Inferior parietal cortex (tissue), 1 donor: ENCODE results near the gene TRIP13.
"Not testable (repeated sequence)": the region's sequence is repeated elsewhere in the genome, so short reads cannot be mapped to it uniquely, and the experiment has no call there.

Experiments
- DNase-seq: peaks from one replicate; pipeline ENCODE4 v3.0.0-alpha.2; 2016; ENCODE audit errors: extremely low spot score

TRIP13 gene

DNA sequence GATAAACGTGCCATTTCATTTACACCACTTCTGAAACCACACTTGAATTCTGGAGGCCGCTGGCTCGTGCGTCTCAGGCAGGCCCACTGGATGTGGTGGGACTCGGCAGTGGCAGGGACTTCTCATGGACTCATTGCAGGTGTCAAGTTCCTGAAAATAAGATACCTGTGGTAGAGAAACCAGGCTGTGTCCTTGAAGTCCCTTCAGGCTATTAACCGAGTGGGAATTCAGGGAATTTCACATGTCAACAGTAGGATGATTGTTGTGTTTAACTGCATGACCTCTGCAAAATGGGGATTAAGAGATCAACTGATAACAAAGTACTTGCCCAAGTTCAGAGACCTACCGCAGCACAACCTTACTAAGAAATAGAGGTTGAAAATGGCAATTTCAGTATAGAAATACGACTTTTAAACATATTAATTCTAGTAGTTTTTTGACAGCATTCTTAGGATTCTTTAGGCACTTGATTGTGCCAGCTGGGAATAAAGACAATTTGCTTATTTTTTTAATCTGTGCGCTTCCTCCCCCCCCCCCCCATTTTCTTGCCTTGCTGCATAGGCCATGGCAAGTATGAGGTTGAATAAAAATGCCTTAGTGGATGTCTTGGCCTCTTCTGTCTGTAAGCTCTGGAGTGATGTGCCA, 26.8 kb downstream of the TRIP13 start:
- DNase-seq = no peak

DNA sequence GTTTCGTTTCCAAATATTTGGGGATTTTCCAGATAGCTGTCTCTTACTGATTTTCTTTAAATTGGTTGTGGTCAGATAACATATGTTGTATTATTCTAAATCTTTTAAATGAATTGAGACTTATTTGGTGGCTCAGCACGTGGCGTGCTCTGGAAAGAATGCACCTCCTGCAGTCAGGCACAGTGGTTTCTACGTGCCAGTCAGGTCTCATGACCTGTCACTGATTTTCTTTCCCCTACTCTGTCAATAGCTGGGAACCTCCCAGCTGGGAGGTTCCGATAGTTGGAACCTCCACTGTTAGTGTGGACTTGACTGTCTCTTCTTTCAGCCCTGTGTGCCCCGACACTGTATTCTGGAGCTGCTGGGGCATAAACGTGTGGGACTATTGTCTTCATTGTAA, 27.6 kb downstream of the TRIP13 start:
- DNase-seq = no peak

DNA sequence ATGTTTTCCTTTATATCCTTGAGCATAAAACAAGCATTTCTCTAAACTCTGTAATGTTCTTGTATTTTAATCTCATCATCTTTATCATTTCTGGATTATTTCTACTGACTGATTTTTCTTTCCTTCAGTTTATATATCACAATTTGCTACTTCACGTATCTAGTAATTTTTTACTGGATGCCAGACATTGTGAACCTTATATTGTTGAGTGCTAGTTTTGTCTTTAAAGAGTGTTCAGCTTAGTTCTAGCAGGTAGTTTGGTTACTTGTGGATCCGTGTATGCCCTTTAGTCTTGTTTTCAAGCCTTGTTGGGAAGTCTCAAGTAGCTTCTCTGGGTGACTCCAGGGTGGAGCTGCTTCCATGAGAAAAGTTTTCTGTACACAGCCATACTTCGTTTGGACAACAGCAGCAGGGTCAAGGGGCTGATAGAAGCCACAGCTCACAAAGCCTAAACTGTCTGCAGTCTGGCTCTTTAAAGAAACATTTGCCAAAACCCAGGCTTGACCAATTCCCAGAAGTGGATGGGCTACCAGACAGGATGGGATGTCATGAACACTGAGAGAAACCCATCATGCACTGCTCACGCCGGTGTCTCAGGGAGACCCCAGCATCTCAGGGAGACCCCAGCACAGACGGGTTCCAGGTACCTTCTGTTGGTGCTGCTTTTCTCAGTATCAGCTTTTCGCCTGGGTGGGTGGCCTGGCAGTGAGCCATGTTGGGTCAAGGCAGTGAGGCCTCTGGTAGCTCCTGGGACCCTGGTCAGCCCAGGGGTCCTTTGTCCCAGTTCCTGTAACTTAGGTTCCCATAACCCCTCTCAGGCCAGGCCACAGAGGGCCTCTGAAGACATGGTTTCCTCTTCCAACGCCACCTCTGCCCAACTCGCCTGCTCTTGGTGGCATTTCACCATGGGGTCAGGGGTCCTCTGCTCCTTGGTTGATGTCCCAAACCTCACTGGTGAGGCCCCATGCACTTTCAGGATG, 29.1 kb downstream of the TRIP13 start:
- no peak for DNase-seq

DNA sequence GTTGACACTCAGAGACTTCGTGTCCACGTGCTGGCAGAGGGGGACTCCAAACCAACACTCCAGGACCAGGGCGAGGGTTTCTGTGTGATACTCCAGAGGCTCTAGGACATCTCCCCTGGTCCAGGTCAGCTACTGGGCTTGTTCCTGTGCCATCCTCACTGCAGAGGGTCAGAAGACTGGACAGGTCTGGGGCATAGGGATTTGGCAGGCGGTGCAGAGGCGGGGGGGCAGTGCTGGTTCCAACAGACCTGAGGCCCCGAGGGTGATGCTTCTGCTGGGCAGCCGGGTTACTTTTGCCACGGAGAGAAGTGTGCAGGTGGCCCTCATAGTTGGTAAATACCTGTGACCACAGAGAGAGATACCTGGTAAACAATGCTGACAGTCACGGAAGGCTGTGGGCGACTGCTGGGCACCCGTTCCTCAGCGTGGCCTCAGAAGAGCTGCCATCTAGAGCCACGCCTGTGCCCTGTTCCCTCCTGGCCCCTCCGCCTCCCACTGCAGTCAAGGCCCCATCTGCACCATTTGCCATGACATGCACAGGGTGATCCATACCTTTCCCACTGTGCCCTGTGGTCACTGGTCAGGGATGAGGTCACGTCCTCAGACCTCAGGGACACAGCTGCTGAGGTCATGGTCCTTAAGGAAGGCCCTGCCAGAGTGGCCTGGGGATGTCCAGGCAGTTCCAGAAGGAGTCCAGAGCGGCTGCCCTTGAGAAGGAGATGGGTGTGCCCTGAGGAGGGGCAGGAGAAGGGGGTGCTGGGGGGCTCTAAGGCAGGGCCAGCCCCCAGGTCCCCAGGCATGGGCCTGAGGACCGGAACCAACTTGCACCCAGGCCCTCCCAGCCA, 30.0 kb downstream of the TRIP13 start:
- DNase-seq = no peak

DNA sequence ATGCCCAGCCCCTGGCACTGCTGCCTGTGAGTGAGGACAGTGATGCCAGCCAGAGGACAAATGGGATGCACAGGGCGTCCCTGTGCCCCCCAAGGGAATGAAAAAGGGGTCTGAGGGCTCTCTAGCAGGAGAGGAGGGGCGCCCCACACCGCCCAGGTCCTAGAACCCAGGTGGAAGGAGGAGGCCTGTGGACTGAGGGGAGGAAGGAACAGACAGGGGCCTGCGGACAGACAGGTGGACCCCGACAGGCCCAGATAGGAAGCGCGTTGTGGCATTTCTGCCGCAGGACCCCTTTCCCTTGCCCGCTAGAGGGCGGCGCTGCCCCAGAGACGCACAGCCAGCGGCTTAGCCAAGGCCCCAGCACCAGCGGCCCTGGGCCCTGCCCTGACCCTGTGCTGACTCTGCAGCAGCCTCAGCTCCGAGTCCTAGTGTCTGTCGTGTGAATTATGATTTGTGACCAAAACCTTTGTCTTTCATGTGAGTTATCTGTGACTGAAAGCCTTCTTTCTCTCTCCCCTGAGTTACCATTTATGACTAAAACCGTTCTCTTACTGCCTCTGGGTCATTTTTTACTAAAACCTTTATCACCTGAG, 30.7 kb downstream of the TRIP13 start:
- peak; percentile 55 for DNase-seq

DNA sequence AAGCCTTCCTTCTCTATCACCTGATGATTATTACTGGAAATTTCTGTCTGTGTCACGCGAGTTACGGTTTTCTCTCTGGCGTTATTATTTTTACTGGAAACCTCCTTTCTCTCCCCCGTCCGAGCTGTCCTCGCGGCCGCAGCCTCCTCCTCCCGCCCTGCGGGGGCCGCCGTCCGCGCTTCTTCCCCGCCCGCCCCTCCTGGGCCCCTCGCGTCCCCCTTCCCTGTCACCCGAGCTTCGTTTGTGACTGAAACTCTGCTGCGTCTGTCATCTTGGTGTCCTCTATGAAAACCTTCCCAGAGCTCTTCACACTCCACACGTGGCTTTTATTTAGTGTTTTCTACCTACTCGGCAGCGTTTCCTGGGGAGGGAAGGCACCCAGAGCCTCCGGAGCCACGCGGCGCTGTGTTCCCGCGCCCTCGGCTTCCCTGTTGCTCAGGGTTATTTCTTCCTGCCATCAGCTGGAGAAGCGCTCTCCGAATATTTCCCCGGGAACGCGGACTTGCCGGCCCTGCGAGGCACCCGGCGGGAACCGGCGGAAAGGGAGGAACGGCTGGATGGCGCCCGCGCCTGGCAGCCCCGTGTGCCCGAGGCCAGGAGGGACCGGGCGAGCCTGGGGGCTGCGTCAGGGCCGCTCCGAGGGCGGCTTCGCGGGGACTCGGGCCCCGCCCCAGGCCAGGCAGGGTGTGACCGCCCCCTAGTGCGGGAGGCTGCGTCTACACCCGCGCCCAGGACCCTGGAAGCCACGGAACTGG, 33.9 kb downstream of the TRIP13 start:
- DNase-seq = no peak

DNA sequence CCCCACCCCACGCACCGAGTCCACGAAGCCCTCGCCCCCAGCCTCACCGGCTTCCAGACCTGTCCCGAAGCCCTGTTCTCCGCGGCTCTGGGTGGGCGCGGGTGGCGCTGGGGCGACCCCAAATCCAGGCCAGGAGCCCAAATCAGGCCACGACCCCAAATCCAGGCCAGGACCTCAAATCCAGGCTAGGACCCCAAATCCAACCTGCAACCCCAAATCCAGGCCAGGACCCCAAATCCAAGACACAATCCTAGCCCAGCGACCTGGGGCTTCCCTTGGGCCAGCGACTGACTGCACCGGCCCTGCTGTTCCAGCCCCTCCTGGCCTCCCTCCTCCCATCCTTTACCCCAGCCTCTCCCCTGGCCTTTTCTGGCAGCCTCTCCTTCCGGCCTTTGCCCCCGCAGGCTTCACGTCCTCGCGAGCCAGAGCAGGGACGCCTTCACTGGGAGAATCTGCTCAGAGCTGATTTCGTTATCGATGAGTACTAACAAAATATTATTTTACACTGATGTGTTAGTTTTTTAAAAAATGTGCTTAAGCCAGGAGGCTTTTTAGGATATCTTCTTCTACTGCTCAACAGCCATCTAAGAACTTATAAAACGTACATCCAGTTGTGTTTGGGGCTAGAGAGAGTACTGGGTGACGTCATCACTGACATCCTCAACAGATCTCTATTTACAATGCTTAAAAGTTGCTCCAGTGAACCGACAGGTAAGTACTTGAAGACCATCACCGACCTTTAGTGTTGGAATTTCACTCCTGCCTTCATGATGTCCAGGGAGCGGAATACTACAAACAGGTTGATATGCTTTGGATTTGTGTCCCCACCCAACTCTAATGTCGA, 34.7 kb downstream of the TRIP13 start:
- DNase-seq = no peak

DNA sequence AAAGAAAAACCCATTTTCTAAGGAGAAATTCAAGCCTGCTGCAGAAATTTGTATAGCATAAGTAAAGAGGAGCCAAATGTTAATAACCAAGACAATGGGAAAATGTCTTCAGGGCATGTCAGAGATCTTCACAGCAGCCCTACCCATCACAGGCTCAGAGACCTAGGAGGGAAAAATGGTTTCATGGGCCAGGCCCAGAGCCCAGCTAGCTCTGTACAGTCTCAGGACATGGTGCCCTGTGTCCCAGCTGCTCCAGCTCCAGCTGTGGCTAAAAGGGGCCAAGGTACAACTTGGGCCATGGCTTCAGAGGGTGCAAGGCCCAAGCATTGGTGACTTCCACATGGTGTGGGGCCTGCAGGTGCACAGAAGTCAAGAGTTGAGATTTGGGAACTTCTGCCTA, 36.5 kb downstream of the TRIP13 start:
- DNase-seq = not testable (repeated sequence)

DNA sequence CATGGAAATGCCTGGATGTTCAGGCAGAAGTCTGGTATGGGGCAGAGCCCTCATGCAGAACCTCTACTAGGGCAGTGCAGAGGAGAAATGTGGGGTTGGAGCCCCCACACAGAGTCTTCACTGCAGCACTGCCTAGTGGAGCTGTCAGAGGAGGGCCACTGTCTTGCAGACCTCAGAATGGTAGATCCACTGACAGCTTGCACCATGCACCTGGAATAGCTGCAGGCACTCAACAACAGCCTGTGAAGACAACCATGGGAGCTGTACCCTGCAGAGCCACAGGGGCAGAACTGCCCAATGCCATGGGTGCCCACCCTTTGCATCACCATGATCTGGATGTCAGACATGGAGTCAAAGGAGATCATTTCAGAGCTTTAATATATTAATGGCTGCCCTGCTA, 36.9 kb downstream of the TRIP13 start:
- DNase-seq = no peak

DNA sequence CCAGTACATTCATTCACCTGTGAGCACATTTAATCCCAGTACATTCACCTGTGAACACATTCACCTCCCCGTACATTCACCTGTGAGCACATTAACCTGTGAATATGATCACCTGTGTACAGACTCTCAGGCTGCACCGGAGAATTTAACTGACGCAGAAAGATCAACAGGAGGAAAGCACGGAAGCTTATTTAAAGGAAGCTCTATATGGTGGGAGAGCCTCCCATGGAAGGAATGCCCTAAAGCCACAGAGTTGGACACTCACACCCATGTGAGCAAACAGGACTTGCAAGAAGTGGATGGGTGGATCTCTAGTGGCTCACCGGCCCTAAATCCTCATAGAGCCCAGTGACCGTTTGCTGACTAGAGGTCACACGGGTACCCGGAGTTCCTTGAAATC, 38.2 kb downstream of the TRIP13 start:
- no peak for DNase-seq

DNA sequence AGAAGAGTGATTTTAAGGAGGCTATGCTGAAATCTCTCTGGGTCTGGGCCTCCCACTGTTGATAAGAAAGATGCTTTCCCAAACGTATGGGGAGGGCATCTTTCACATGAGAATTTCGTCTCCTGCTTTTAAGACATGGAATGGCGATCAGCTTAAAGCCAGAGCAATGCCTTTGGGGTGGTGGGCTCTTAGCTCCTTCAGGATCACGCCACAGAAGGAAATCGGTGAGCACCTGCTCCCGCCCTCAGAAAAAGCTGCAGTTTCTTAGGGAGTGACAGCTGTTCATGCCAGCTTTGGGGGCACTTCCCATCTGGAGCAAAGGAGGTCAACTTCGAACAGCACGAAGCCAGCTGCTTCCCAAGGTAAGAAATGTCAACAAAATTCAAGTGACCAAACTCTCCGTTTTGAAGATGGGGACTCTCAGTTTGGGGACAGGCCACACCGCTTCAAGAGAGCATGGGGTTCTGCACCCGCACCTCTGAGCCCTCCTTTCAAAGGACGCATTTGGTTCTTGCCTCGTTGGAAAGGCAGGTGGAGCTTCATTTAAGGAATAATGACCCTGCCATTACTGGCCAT, 39.0 kb downstream of the TRIP13 start:
- no peak for DNase-seq

DNA sequence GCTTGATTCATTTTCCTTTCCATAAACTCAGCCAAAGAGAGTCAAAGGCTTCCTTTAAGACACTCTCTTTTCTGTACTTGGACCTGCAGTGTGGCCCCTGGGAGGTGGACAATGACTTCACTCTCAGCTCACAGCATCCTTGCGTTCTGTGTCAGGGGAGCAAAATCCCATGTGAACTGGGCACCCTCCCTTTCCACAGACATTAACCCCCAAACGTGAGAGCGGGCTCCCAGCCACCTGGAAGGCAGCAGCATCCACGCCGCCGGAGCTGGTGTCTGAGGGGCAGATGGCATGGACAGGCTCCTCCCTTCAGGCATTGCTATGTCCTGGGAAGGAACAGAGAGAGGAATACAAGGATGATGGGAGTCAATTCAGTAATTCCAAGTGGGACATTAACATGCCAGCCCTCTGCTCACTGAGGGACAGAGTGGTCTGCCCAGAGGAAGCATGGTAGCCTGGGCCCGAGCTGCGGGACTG, 39.5 kb downstream of the TRIP13 start:
- no peak for DNase-seq

DNA sequence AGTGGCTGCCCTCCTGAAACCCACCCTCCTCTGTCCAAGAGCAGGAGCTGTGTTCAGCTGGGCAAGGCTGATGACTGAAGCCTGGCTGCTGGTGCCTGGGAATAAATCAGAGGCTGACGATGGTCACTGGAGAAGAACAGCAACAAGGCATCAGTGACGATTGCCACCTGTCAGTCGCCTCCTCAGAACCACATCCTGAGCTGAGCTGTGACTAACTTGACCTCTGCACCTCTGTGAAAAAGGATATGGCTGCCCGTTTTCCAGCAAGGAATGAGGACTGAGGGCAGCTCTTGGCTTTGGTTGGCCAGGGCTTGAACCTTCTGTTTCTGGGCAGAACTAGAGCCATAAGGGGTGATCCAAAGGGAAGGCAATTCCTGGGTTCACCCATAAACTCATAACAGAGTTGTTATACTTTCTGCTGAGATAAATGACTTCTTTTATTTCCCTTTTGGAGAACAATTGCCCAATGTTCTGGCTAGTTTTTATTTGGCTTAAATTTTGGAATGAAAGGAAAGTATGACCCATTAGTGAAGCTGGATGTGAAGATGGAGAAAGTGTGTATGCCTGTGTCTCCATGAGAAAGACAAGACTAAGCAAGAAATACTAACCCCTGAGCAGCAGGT, 40.1 kb downstream of the TRIP13 start:
- DNase-seq = no peak

DNA sequence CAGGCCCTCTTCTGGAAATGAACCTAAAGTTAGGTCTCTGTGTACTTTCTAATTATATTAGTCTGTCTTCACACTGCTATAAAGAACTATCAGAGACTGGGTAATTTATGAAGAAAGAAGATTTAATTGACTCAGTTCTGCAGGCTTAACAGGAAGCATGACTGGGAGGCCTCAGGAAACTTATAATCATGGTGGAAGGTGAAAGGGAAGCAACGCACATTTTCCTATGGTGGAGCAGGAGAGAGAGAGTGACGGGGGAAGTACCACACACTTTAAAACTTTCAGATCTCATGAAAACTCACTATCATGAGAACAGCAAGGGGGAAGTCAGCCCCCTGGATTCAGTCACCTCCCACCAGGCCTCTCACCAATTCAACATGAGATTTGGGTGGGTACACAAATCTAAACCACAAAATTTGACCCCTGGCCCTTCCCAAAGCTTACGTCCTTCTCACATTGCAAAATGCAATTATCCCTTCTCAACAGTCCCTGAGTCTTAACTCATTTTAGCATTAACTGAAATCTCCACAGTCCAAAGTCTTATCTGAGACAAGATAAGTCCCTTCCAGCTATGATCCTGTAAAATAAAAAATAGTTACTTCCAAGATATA, 40.7 kb downstream of the TRIP13 start:
- no peak for DNase-seq

DNA sequence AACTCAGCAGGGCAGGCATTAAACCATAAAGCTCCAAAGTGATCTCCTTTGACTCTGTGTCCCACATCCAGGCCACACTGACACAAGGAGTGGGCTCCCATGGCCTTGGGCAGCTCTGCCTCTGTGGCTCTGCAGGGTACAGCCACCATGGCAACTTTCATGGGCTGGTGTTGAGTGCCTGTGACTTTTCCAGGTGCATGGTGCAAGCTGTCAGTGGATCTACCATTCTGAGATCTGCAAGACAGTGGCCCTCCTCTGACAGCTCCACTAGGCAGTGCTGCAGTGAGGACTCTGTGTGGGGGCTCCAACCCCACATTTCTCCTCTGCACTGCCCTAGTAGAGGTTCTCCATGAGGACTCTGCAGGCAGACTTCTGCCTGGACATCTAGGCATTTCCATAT, 41.3 kb downstream of the TRIP13 start:
- DNase-seq = not testable (repeated sequence)

DNA sequence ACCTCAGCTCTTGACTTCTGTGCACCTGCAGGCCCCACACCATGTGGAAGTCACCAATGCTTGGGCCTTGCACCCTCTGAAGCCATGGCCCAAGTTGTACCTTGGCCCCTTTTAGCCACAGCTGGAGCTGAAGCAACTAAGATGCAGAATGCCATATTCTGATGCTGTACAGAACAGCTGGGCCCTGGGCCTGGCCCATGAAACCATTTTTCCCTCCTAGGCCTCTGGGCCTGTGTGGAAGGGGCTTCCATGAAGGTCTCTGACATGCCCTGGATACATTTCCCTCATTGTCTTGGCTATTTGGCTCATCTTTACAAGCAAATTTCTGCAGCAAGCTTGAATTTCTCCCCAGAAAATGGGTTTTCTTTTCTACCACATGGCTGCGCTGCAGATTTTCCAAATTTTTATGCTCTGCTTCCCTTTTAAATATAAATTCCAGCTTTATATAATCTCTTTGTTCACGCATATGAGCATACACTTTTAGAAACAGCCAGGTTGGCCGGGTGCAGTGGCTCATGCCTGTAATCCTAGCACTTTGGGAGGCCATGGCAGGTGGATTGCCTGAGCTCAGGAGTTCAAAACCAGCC, 41.8 kb downstream of the TRIP13 start:
- not testable (repeated sequence) for DNase-seq

DNA sequence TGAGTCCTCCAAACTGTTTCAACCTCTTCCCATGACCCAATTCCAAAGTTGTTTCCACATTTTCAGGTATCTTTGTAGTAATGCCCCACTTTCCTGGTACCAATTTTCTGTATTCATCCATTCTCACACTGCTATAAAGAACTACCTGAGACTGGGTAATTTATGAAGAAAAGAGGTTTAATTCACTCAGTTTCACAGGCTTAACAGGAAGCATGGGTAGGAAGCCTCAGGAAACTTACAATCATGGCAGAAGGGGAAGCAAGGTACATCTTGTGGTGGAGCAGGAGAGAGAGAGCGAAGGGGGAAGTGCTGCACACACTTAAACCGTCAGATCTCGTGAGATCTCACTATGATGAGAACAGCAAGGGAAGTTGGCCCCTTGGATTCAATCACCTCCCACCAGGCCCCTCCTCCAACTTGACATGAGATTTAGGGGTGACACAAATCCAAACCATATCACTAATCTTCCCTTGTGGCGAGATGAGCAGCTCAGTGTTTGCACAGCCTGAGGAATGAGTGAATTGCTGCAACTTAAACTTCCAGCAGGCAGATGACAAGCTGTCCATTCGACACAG, 42.9 kb downstream of the TRIP13 start:
- no peak for DNase-seq
